Measurements from ENCODE around the gene ADRA2C. TPM values are rescaled to one million over a fixed set of nuclear protein-coding genes. Genes with fewer than 3 reads are reported as not detected.

The ADRA2C gene
- total RNA-seq, 1 donor from 2014 or later: not detected

- no peak for DNase-seq (ENCODE audit: low read depth)
- TF ChIP-seq CTCF (conservative IDR thresholded peaks at IDR 0.05; ENCODE audit: low read depth, low read length): no peak
- no peak overlapping the region for H3K4me3 ChIP-seq (ENCODE audit: low read depth, low read length)
Observed at GRCh38 chr4:3770323-3771163, 4.4 kb downstream of the ADRA2C start.

GRCh38 chr4:3771164-3771809 lies 5.1 kb downstream of the ADRA2C start:
- no peak for TF ChIP-seq CTCF (conservative IDR thresholded peaks at IDR 0.05; ENCODE audit: low read depth, low read length)

GRCh38 chr4:3771939-3772495 lies 5.8 kb downstream of the ADRA2C start:
- no peak for DNase-seq (ENCODE audit: low read depth)
- no peak overlapping the region for H3K4me3 ChIP-seq (ENCODE audit: low read depth, low read length)
- no peak for TF ChIP-seq CTCF (conservative IDR thresholded peaks at IDR 0.05; ENCODE audit: low read depth, low read length)

More at GRCh38 chr4:3771164-3771809, 5.1 kb downstream of the ADRA2C start:
- H3K4me3 ChIP-seq (ENCODE audit: low read depth, low read length): no peak overlapping the region
- no peak for DNase-seq (ENCODE audit: low read depth)

- no peak for TF ChIP-seq CTCF (conservative IDR thresholded peaks at IDR 0.05; ENCODE audit: low read depth, low read length)
- DNase-seq (ENCODE audit: low read depth): no peak
- no peak overlapping the region for H3K4me3 ChIP-seq (ENCODE audit: low read depth, low read length)
Observed at GRCh38 chr4:3772632-3773031, 6.4 kb downstream of the ADRA2C start.

GRCh38 chr4:3773552-3774001 lies 7.4 kb downstream of the ADRA2C start:
- H3K4me3 ChIP-seq (ENCODE audit: low read depth, low read length): no peak overlapping the region
- DNase-seq (ENCODE audit: low read depth): no peak
- TF ChIP-seq CTCF (conservative IDR thresholded peaks at IDR 0.05; ENCODE audit: low read depth, low read length): no peak

GRCh38 chr4:3774253-3774883 lies 8.2 kb downstream of the ADRA2C start:
- no peak overlapping the region for H3K4me3 ChIP-seq (ENCODE audit: low read depth, low read length)
- TF ChIP-seq CTCF (conservative IDR thresholded peaks at IDR 0.05; ENCODE audit: low read depth, low read length): no peak
- DNase-seq (ENCODE audit: low read depth): no peak

Data from epithelial cell of proximal tubule (primary cell).